CD4-positive, alpha-beta T cell (primary cell): Measurements from ENCODE around the gene FAM53A. TPM values are rescaled to one million over a fixed set of nuclear protein-coding genes. Genes with fewer than 3 reads are reported as not detected.

Experiments used
- ATAC-seq: fragments of 200-7000 bp; cut with Tn5 transposase; one replicate; pipeline ENCODE4 v1.10.0; 2022; ENCODE audit warnings: mild to moderate bottlenecking; ENCODE audit not compliant: poor library complexity
- CTCF ChIA-PET: fragments of 350-600 bp; sonication (Branson Sonifier 250); formaldehyde crosslinking; loops from one replicate; lab custom pipeline; 2021; ENCODE audit warnings: antibody characterized with exemption, inconsistent platforms; lab: Charles Lee
- POLR2A ChIA-PET: fragments of 350-600 bp; sonication (Branson Sonifier 250); formaldehyde crosslinking; loops from one replicate; lab custom pipeline; 2021; ENCODE audit warnings: antibody characterized with exemption, inconsistent platforms; lab: Charles Lee
- DNase-seq, 14 experiments: peaks; one replicate each; pipeline ENCODE4 v3.0.0-alpha.2; 2013 to 2020; ENCODE audit warnings: mixed read lengths in 2 of 14
- H3K27ac ChIP-seq, 2 donors: one replicate each; pipeline versions ENCODE4 v1.5.1 to v1.7.0; 2013; ENCODE audit warnings: low read length in 2 of 2, low read depth in 1 of 2, mild to moderate bottlenecking in 1 of 2
- H3K27me3 ChIP-seq, 2 experiments: 1 replicate in 1 of 2; 2 replicates in 1 of 2; pipeline versions ENCODE4 v1.6.1 to v1.7.0; 2013; ENCODE audit warnings: low read length in 2 of 2, control low read depth in 1 of 2, mild to moderate bottlenecking in 1 of 2, moderate library complexity in 1 of 2; ENCODE audit not compliant: insufficient read depth in 2 of 2, control insufficient read depth in 1 of 2
- H3K36me3 ChIP-seq: one replicate; pipeline ENCODE4 v1.6.1; 2013; ENCODE audit warnings: low read length, control low read depth; ENCODE audit not compliant: insufficient read depth
- H3K4me1 ChIP-seq: one replicate; pipeline ENCODE4 v1.6.1; 2013; ENCODE audit warnings: low read length, control low read depth; ENCODE audit not compliant: insufficient read depth
- H3K4me3 ChIP-seq: one replicate; pipeline ENCODE4 v1.5.1; 2013; ENCODE audit warnings: mild to moderate bottlenecking, low read length, moderate library complexity
- H3K9me3 ChIP-seq, 2 experiments: 1 replicate in 1 of 2; 2 replicates in 1 of 2; pipeline versions ENCODE4 v1.6.1 to v1.7.0; 2013; ENCODE audit warnings: low read length in 2 of 2, mild to moderate bottlenecking in 2 of 2, control low read depth in 1 of 2, moderate library complexity in 1 of 2; ENCODE audit not compliant: control insufficient read depth in 1 of 2, insufficient read depth in 1 of 2
- H3K27ac Mint-ChIP-seq: one replicate; pipeline ENCODE4 v1.8.0; 2020; ENCODE audit warnings: mixed read lengths
- H3K27me3 Mint-ChIP-seq: one replicate; pipeline ENCODE4 v1.8.0; 2021; ENCODE audit warnings: mixed read lengths
- H3K36me3 Mint-ChIP-seq: one replicate; pipeline ENCODE4 v1.8.0; 2021; ENCODE audit warnings: low read depth, mixed read lengths
- H3K4me1 Mint-ChIP-seq: one replicate; pipeline ENCODE4 v1.8.0; 2021; ENCODE audit warnings: low read depth, mixed read lengths
- H3K4me3 Mint-ChIP-seq: one replicate; pipeline ENCODE4 v1.8.0; 2020; ENCODE audit warnings: mild to moderate bottlenecking, mixed read lengths
- H3K9me3 Mint-ChIP-seq: one replicate; pipeline ENCODE4 v1.8.0; 2020; ENCODE audit warnings: mixed read lengths
- CTCF ChIP-seq: fragments of 200-600 bp; IDR thresholded peaks from one replicate; pipeline ENCODE4 v1.8.0; 2022; ENCODE audit warnings: antibody characterized with exemption, mild to moderate bottlenecking
- intact Hi-C, 2 experiments: fragments of 100-400 bp; cut with DNase I in 1 of 2; cut with micrococcal nuclease in 1 of 2; formaldehyde crosslinking; loops; one replicate each; pipeline versions ENCODE4 v1.15.1 to v1.9.0; 2023 to 2025; cut with DNase I, micrococcal nuclease
- total RNA-seq, 174 experiments: library from RNA in 2 of 174; stranded (reverse) in 2 of 174; gene quantifications; one replicate each; pipeline ENCODE4 v1.2.3 and lab custom pipeline; 2021 to 2026

FAM53A gene
- total RNA-seq, 2 experiments from 2014 or later, result 0.93 to 2.4 TPM

GRCh38 chr4:1612278-1613098 lies 71.6 kb downstream of the FAM53A start:
- Histone ChIP-seq H3K9me3 (peaks cover 0 to 37% of the 10 kb centered on the region in 2 experiments), H3K36me3 (no peaks in the 10 kb centered on the region), H3K27ac (no peak overlapping the region), H3K4me1 (peaks cover 41% of the 10 kb centered on the region), H3K27me3 (no peaks in the 10 kb centered on the region), H3K4me3 (no peak overlapping the region)
- Mint-ChIP-seq H3K36me3 (no peaks in the 10 kb centered on the region), H3K9me3 (peaks cover 9% of the 10 kb centered on the region), H3K27ac (no peak overlapping the region), H3K27me3 (no peaks in the 10 kb centered on the region), H3K4me3 (no peak overlapping the region), H3K4me1 (peaks cover 30% of the 10 kb centered on the region)
- no peak for DNase-seq
- no peak for ATAC-seq
- ChIA-PET POLR2A (no interaction called here), CTCF (no interaction called here)
- TF ChIP-seq CTCF, result no peak
- intact Hi-C loops, result no loop called here

- Histone ChIP-seq H3K36me3 (no peaks in the 10 kb centered on the region), H3K27me3 (no peaks in the 10 kb centered on the region), H3K4me1 (peaks cover 44% of the 10 kb centered on the region), H3K27ac (no peak overlapping the region), H3K9me3 (peaks cover 0 to 39% of the 10 kb centered on the region in 2 experiments), H3K4me3 (no peak overlapping the region)
- CTCF ChIA-PET, result no interaction called here
- ATAC-seq, result no peak
- Mint-ChIP-seq H3K27me3 (no peaks in the 10 kb centered on the region), H3K9me3 (peaks cover 7% of the 10 kb centered on the region), H3K27ac (no peak overlapping the region), H3K4me3 (no peak overlapping the region), H3K4me1 (peaks cover 28% of the 10 kb centered on the region), H3K36me3 (no peaks in the 10 kb centered on the region)
- POLR2A ChIA-PET, result no interaction called here
- no peak for TF ChIP-seq CTCF
- intact Hi-C loops, result no loop called here
- no peak for DNase-seq
Observed at GRCh38 chr4:1611501-1611870, 72.6 kb downstream of the FAM53A start.

DNA sequence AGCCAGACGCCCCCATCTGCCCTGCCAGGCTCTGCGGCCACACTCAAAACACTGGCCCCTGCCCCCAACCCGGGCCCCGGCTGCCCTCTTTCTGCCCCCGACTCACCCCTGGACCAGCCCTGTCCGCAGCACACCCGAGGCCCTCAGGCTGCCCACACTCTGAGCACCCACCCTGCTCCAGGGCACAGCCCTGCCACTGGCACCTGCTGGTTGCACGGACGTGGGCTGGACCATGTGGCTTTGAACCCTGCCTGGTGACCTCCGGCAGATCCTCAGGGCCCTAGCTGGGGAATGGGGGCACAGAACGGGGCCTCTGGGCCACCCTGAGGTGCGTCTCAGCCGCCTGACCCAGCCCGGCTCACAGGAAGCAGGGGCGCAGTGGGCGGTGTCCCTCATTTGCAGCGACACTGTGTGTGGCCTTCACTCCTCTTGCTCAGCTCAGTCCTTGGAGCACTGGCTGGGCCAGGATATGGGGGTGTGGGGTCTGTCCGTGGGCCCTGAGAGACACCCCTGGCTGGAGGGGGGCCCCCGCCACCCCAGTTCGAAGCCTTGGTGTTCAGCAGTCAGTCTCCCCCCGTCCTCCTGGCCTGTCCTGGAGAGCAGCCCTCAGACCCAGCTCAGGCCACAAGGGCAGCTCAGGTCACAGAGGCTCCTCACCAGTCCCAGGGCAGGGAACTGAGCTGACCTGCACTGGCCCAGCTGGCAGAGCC lies 73.2 kb downstream of the FAM53A start:
- POLR2A ChIA-PET, result no interaction called here
- intact Hi-C loops, result no loop called here
- no peak for DNase-seq
- CTCF ChIA-PET, result no interaction called here
- Histone ChIP-seq H3K9me3 (peaks cover 0 to 37% of the 10 kb centered on the region in 2 experiments), H3K4me1 (peaks cover 44% of the 10 kb centered on the region), H3K27ac (no peak overlapping the region), H3K4me3 (no peak overlapping the region), H3K36me3 (no peaks in the 10 kb centered on the region), H3K27me3 (no peaks in the 10 kb centered on the region)
- Mint-ChIP-seq H3K27me3 (no peaks in the 10 kb centered on the region), H3K9me3 (peaks cover 7% of the 10 kb centered on the region), H3K27ac (no peak overlapping the region), H3K4me1 (peaks cover 28% of the 10 kb centered on the region), H3K36me3 (no peaks in the 10 kb centered on the region), H3K4me3 (no peak overlapping the region)
- ATAC-seq, result no peak
- TF ChIP-seq CTCF, result no peak
